Measurements from ENCODE around the gene ZBTB14. TPM values are rescaled to one million over a fixed set of nuclear protein-coding genes. Genes with fewer than 3 reads are reported as not detected.

ZBTB14 gene
- total RNA-seq, 4 donors from 2014 or later = 9.8 to 13.3 (median 11.1) TPM

DNA sequence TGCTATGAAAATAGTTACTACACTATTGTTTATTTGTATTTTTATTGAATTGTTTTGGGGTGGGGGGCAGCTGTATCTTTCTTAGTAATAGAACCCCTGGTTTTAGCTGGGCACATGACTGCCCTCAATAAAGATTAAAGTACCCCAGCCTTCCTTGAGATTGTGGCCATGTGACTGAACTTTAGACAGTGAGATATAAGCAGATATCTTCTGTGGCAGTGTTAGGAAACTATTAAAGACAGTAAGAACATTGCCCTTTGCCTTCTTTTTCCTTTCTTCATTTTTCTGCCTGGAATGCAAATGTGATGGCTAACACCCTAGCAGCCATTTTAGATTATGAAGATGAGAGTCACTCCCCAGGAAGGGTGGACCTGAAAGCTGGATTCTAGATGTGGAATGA, 50.6 kb downstream of the ZBTB14 start:
- Histone ChIP-seq H3K27ac (no peak overlapping the region), H3K4me1 (peaks cover 0 to 18% (median 1%) of the 10 kb centered on the region in 4 donors), H3K4me3 (no peak overlapping the region), H3K27me3 (no peaks in the 10 kb centered on the region), H3K9me3 (no peaks in the 10 kb centered on the region), H3K36me3 (peaks cover 0 to 55% (median 0%) of the 10 kb centered on the region in 3 donors)
- TF ChIP-seq, protein P1, sequence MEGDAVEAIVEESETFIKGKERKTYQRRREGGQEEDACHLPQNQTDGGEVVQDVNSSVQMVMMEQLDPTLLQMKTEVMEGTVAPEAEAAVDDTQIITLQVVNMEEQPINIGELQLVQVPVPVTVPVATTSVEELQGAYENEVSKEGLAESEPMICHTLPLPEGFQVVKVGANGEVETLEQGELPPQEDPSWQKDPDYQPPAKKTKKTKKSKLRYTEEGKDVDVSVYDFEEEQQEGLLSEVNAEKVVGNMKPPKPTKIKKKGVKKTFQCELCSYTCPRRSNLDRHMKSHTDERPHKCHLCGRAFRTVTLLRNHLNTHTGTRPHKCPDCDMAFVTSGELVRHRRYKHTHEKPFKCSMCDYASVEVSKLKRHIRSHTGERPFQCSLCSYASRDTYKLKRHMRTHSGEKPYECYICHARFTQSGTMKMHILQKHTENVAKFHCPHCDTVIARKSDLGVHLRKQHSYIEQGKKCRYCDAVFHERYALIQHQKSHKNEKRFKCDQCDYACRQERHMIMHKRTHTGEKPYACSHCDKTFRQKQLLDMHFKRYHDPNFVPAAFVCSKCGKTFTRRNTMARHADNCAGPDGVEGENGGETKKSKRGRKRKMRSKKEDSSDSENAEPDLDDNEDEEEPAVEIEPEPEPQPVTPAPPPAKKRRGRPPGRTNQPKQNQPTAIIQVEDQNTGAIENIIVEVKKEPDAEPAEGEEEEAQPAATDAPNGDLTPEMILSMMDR (IDR thresholded peaks at IDR 0.05) = no peak
- TF ChIP-seq POLR2A (IDR thresholded peaks at IDR 0.05) (no peak), EP300 (IDR thresholded peaks at IDR 0.05) (no peak)
- DNase-seq (ENCODE audit: low spot score in 2 of 2) = no peak

DNA sequence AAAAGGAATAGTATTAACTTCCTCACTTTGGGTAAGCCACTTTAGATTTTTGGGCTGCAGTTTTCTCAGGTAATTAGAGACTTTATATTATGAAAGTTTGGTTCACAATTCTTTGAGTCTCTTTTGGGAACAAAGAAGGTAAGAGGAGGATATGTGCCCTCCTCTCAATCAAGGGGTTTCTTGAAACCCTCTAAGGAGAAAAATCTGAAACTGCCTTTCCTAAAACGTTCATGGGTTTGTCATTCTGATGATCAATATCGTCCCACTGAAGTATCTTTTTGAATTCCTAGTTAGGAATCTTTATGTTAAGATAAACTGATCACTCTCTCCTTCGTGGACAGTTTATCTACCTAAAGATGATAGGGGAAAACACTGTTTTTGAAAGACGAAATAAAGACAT, 56.1 kb downstream of the ZBTB14 start:
- peaks cover 0 to 43% (median 0%) of the 10 kb centered on the region in 3 donors for H3K36me3 ChIP-seq
- H3K4me3 ChIP-seq = peak overlapping the region in 3 of 4 donors; percentile 66 to 74 (median 73)
- H3K27ac ChIP-seq = peak overlapping the region in 1 of 4 donors; percentile 29
- H3K4me1 ChIP-seq = peaks cover 0 to 44% (median 16%) of the 10 kb centered on the region in 4 donors
- 74 to 87% methylated on average over 4 of the region's 4 CpGs for WGBS, 2 donors
- H3K9me3 ChIP-seq = no peaks in the 10 kb centered on the region
- H3K27me3 ChIP-seq = no peaks in the 10 kb centered on the region
- no peak for DNase-seq (ENCODE audit: low spot score in 2 of 2)
- TF ChIP-seq, protein P1 (IDR thresholded peaks at IDR 0.05) = no peak
- TF ChIP-seq POLR2A (IDR thresholded peaks at IDR 0.05) = no peak
- no peak for TF ChIP-seq EP300 (IDR thresholded peaks at IDR 0.05)

Other genes with a start within 250 kb of the ZBTB14 start
- not detected for gene AKAIN1, start 98.5 kb downstream of the ZBTB14 start, total RNA-seq
- gene EPB41L3, start 248.3 kb upstream of the ZBTB14 start, total RNA-seq = 100 to 1,000 TPM in 1 of 4 donors, 10 to 100 TPM in 3; 63.4 to 146 (median 81.5) TPM

Measured in tibial nerve (tissue), 4 donors.